ENCODE measurements around the gene RNF32.
"Not testable (repeated sequence)": the region's sequence is repeated elsewhere in the genome, so short reads cannot be mapped to it uniquely, and the experiment has no call there.

RNF32 gene

GRCh38 chr7:156614434-156615264 lies 25.9 kb upstream of the RNF32 start:
- CTCF ChIA-PET: no interaction called here
- no peak for DNase-seq (ENCODE audit: low read depth, low spot score)
- POLR2A ChIA-PET: interaction anchor here (0.7 kb wide), 1 partner anchor 26 kb away, joined by 3 read pairs; the partner anchor contains the start of gene RNF32
- H3K4me3 ChIP-seq (ENCODE audit: low read depth, low read length): no peak overlapping the region
- TF ChIP-seq CTCF (IDR thresholded peaks at IDR 0.05; ENCODE audit: insufficient read depth, low read length, missing control alignments): no peak

- no peak for DNase-seq (ENCODE audit: low read depth, low spot score)
- CTCF ChIA-PET: no interaction called here
- POLR2A ChIA-PET: no interaction called here
- H3K4me3 ChIP-seq (ENCODE audit: low read depth, low read length): no peak overlapping the region; the same call in 1 of the 2 replicates
- no peak for TF ChIP-seq CTCF (IDR thresholded peaks at IDR 0.05; ENCODE audit: insufficient read depth, low read length, missing control alignments)
Observed at GRCh38 chr7:156616269-156617202, 24.0 kb upstream of the RNF32 start.

DNA sequence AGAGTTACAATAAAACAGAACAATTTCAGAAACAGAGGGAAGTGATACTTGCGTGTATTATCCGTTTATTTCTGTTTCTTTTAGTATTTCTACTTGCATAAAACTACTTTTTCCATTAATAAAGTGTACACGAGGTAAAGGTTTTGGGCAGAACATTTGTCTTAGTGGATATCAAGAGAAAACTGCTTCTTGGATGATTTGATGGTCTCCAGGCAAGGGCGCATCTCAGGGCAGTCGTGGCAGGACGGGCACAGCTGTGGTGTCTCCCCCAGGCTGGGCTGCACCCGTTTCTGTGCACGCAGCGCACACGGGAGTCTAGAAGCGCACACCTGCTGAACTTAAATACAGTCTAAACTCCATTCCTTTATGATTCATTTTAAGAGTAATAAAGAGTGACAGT lies 23.4 kb upstream of the RNF32 start:
- no peak for DNase-seq (ENCODE audit: low read depth, low spot score)
- ChIA-PET POLR2A (no interaction called here), CTCF (no interaction called here)
- no peak overlapping the region for H3K4me3 ChIP-seq (ENCODE audit: low read depth, low read length)
- no peak for TF ChIP-seq CTCF (IDR thresholded peaks at IDR 0.05; ENCODE audit: insufficient read depth, low read length, missing control alignments)

GRCh38 chr7:156618078-156618779 lies 22.3 kb upstream of the RNF32 start:
- DNase-seq (ENCODE audit: low read depth, low spot score): no peak
- POLR2A ChIA-PET: no interaction called here
- no peak overlapping the region for H3K4me3 ChIP-seq (ENCODE audit: low read depth, low read length)
- CTCF ChIA-PET: no interaction called here
- no peak for TF ChIP-seq CTCF (IDR thresholded peaks at IDR 0.05; ENCODE audit: insufficient read depth, low read length, missing control alignments)

- CTCF ChIA-PET: no interaction called here
- POLR2A ChIA-PET: no interaction called here
- TF ChIP-seq CTCF (IDR thresholded peaks at IDR 0.05; ENCODE audit: insufficient read depth, low read length, missing control alignments): no peak
- no peak for DNase-seq (ENCODE audit: low read depth, low spot score)
- H3K4me3 ChIP-seq (ENCODE audit: low read depth, low read length): no peak overlapping the region
Observed at GRCh38 chr7:156618780-156619367, 21.7 kb upstream of the RNF32 start.

GRCh38 chr7:156619488-156620290 lies 20.9 kb upstream of the RNF32 start:
- CTCF ChIA-PET; H3K4me3 ChIP-seq (ENCODE audit: low read depth, low read length); POLR2A ChIA-PET; DNase-seq (ENCODE audit: low read depth, low spot score): not testable (repeated sequence)
